T-cell (primary cell): Measurements from ENCODE around the gene RNF217. TPM values are rescaled to one million over a fixed set of nuclear protein-coding genes. Genes with fewer than 3 reads are reported as not detected.

Experiments used
- ATAC-seq, 4 experiments: fragments of 200-7000 bp in 3 of 4; fragments of 150-1000 bp in 1 of 4; cut with Tn5 transposase; replicated peaks in 1 of 4; 1 replicate in 3 of 4; 2 replicates in 1 of 4; pipeline ENCODE4 v1.10.0; 2021; ENCODE audit warnings: moderate library complexity in 3 of 4, mild to moderate bottlenecking in 2 of 4, moderate number of reproducible peaks in 1 of 4
- CTCF ChIA-PET, 2 donors: fragments of 300-600 bp; sonication (Branson Sonifier 250); formaldehyde crosslinking; loops; one replicate each; lab custom pipeline; 2022; ENCODE audit warnings: antibody characterized with exemption in 2 of 2; lab: Charles Lee
- POLR2A ChIA-PET, 2 donors: fragments of 300-600 bp; sonication (Branson Sonifier 250); formaldehyde crosslinking; loops; one replicate each; lab custom pipeline; 2022; ENCODE audit warnings: antibody characterized with exemption in 2 of 2; lab: Charles Lee
- DNase-seq, 35 experiments: peaks; one replicate each; pipeline versions ENCODE4 v3.0.0 to v3.0.0-alpha.2; 2013 to 2023
- H3K27ac ChIP-seq: one replicate; pipeline ENCODE4 v1.5.1; 2013; ENCODE audit warnings: low read length
- H3K27me3 ChIP-seq, 2 experiments: replicated peaks in 1 of 2; 1 replicate in 1 of 2; 2 replicates in 1 of 2; pipeline versions ENCODE4 v1.6.1 to v1.7.0; 2013; ENCODE audit warnings: low read length in 1 of 2, mixed read lengths in 1 of 2; ENCODE audit not compliant: control insufficient read depth in 2 of 2, insufficient read depth in 2 of 2; ENCODE audit errors: extremely low read depth in 1 of 2
- H3K36me3 ChIP-seq, 2 donors: 1 replicate in 1 of 2; 2 replicates in 1 of 2; pipeline versions ENCODE4 v1.6.1 to v1.7.0; 2013; ENCODE audit warnings: low read length in 1 of 2; ENCODE audit not compliant: control insufficient read depth in 2 of 2, insufficient read depth in 1 of 2; ENCODE audit errors: extremely low read depth in 1 of 2
- H3K4me1 ChIP-seq, 2 experiments: 1 replicate in 1 of 2; 2 replicates in 1 of 2; pipeline versions ENCODE4 v1.6.1 to v1.7.0; 2013; ENCODE audit warnings: low read length in 2 of 2, mixed read lengths in 1 of 2; ENCODE audit not compliant: insufficient read depth in 2 of 2, control insufficient read depth in 1 of 2; ENCODE audit errors: extremely low read depth in 1 of 2
- H3K4me3 ChIP-seq, 2 donors: 1 replicate in 1 of 2; 2 replicates in 1 of 2; pipeline versions ENCODE4 v1.5.1 to v1.7.0; 2013; ENCODE audit warnings: mild to moderate bottlenecking in 2 of 2, low read length in 1 of 2, moderate library complexity in 1 of 2; ENCODE audit not compliant: control insufficient read depth in 1 of 2; ENCODE audit errors: extremely low read depth in 1 of 2
- H3K9me3 ChIP-seq: 2 replicates; pipeline ENCODE4 v1.7.0; 2013
- H3K27ac Mint-ChIP-seq, 2 donors: one replicate each; pipeline ENCODE4 v1.8.0; 2020 to 2021; ENCODE audit warnings: mild to moderate bottlenecking in 2 of 2, mixed read lengths in 2 of 2
- H3K27me3 Mint-ChIP-seq, 2 donors: one replicate each; pipeline ENCODE4 v1.8.0; 2021 to 2022; ENCODE audit warnings: mixed read lengths in 2 of 2
- H3K36me3 Mint-ChIP-seq: one replicate; pipeline ENCODE4 v1.8.0; 2021; ENCODE audit warnings: mixed read lengths
- H3K4me1 Mint-ChIP-seq, 3 donors: one replicate each; pipeline ENCODE4 v1.8.0; 2020 to 2022; ENCODE audit warnings: mixed read lengths in 3 of 3, mild to moderate bottlenecking in 1 of 3
- H3K4me3 Mint-ChIP-seq, 3 donors: one replicate each; pipeline ENCODE4 v1.8.0; 2020 to 2022; ENCODE audit warnings: mild to moderate bottlenecking in 3 of 3, mixed read lengths in 3 of 3, moderate library complexity in 3 of 3
- H3K9me3 Mint-ChIP-seq, 3 donors: one replicate each; pipeline ENCODE4 v1.8.0; 2020 to 2022; ENCODE audit warnings: mixed read lengths in 3 of 3
- WGBS: methylation state at CpG from one replicate; pipeline ENCODE4 v1.1.5; 2013; ENCODE audit warnings: missing lambda C conversion rate; ENCODE audit not compliant: insufficient coverage; 5-methylcytosine and 5-hydroxymethylcytosine counted together
- total RNA-seq, 35 experiments: library from RNA in 6 of 35; stranded (reverse) in 6 of 35; fragments of 120-200 nt in 1 of 35; gene quantifications; one replicate each; pipeline versions ENCODE4 v1.2.1 to v1.2.4 and lab custom pipeline; 2013 to 2026

RNF217 gene
- total RNA-seq, 5 donors from 2014 or later (not counting 1 experiment from before 2014, with no cell fraction given) = 0.16 to 0.89 (median 0.59) TPM

- POLR2A ChIA-PET = no interaction called here
- H3K27me3 ChIP-seq = peaks cover 0 to 3% of the 10 kb centered on the region in 2 experiments
- Mint-ChIP-seq H3K4me1 (peaks cover 12 to 24% (median 13%) of the 10 kb centered on the region in 3 donors), H3K36me3 (no peaks in the 10 kb centered on the region), H3K27me3 (peaks cover 4 to 7% of the 10 kb centered on the region in 2 donors), H3K4me3 (no peak overlapping the region), H3K27ac (no peak overlapping the region), H3K9me3 (peaks cover 0 to 3% (median 0%) of the 10 kb centered on the region in 3 donors)
- no CpG with 5 or more reads among the region's 2 CpGs for WGBS
- H3K4me1 ChIP-seq = peaks cover 8 to 17% of the 10 kb centered on the region in 2 experiments
- CTCF ChIA-PET = interaction anchor here in 1 of 2 donors (0.5 kb wide), 1 partner anchor 794 kb away, joined by 3 read pairs; no protein-coding TSS in a partner anchor
- no peak for DNase-seq
- no peak overlapping the region for H3K4me3 ChIP-seq
- H3K27ac ChIP-seq = no peak overlapping the region
- no peaks in the 10 kb centered on the region for H3K9me3 ChIP-seq
- no peaks in the 10 kb centered on the region for H3K36me3 ChIP-seq
- ATAC-seq = no peak
These were observed 140.7 kb downstream of the RNF217 start for GRCh38 chr6:125102891-125103290.

- Mint-ChIP-seq H3K9me3 (peaks cover 9 to 10% (median 10%) of the 10 kb centered on the region in 3 donors), H3K27ac (no peak overlapping the region), H3K27me3 (peaks cover 0 to 3% of the 10 kb centered on the region in 2 donors), H3K36me3 (no peaks in the 10 kb centered on the region), H3K4me3 (no peak overlapping the region), H3K4me1 (peaks cover 8 to 19% (median 9%) of the 10 kb centered on the region in 3 donors)
- ChIA-PET POLR2A (no interaction called here), CTCF (interaction anchor here in 1 of 2 donors (0.9 kb wide), 1 partner anchor 10 kb away, joined by 3 read pairs; no protein-coding TSS in a partner anchor)
- Histone ChIP-seq H3K4me1 (peaks cover 5 to 11% of the 10 kb centered on the region in 2 experiments), H3K27me3 (no peaks in the 10 kb centered on the region), H3K4me3 (no peak overlapping the region), H3K9me3 (peaks cover 3% of the 10 kb centered on the region), H3K36me3 (no peaks in the 10 kb centered on the region), H3K27ac (no peak overlapping the region)
- ATAC-seq (no peak), DNase-seq (no peak)
- WGBS = 72% methylated on average over 2 of the region's 4 CpGs
These were observed 142.2 kb downstream of the RNF217 start for GRCh38 chr6:125104425-125104824.

GRCh38 chr6:125107048-125107447 lies 144.8 kb downstream of the RNF217 start:
- no peaks in the 10 kb centered on the region for H3K27me3 Mint-ChIP-seq
- no peak for ATAC-seq
- peaks cover 6% of the 10 kb centered on the region for H3K36me3 Mint-ChIP-seq
- 100% methylated on average over 1 of the region's 5 CpGs for WGBS
- H3K4me3 Mint-ChIP-seq = no peak overlapping the region
- Histone ChIP-seq H3K4me3 (no peak overlapping the region), H3K4me1 (no peaks in the 10 kb centered on the region), H3K9me3 (peaks cover 6% of the 10 kb centered on the region), H3K36me3 (no peaks in the 10 kb centered on the region), H3K27me3 (no peaks in the 10 kb centered on the region), H3K27ac (no peak overlapping the region)
- no peak for DNase-seq
- CTCF ChIA-PET = interaction anchor here in 1 of 2 donors (0.7 kb wide), 1 partner anchor 249 kb away, joined by 3 read pairs; no protein-coding TSS in a partner anchor
- POLR2A ChIA-PET = no interaction called here
- H3K4me1 Mint-ChIP-seq = peaks cover 0 to 2% (median 0%) of the 10 kb centered on the region in 3 donors
- no peak overlapping the region for H3K27ac Mint-ChIP-seq
- H3K9me3 Mint-ChIP-seq = peaks cover 29 to 35% (median 32%) of the 10 kb centered on the region in 3 donors

DNA sequence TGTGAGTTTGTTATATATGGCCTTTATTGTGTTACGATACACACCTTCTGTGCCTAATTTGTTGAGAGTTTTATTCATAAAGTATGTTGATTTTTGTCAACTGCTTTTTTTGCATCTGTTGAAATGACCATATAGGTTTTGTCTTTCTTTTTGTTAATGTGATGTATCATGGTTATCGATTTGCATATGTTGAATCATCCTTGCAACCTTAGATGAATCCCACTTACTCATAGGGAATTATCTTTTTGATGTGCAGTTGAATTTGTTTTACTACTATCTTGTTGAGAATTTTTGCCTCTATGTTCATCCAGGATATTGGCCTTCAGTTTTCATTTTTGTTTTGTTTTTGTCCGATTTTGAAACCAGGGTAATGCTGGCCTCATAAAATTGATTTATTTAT lies 145.7 kb downstream of the RNF217 start:
- no peak overlapping the region for H3K27ac ChIP-seq
- no peaks in the 10 kb centered on the region for H3K4me1 ChIP-seq
- no peaks in the 10 kb centered on the region for H3K36me3 ChIP-seq
- H3K36me3 Mint-ChIP-seq = peaks cover 10% of the 10 kb centered on the region
- DNase-seq (no peak), ATAC-seq (no peak)
- peaks cover 34 to 40% (median 37%) of the 10 kb centered on the region in 3 donors for H3K9me3 Mint-ChIP-seq
- ChIA-PET CTCF (no interaction called here), POLR2A (interaction anchor here in 1 of 2 donors (0.8 kb wide), 1 partner anchor 190 kb away, joined by 3 read pairs; no protein-coding TSS in a partner anchor)
- no peak overlapping the region for H3K4me3 Mint-ChIP-seq
- no peaks in the 10 kb centered on the region for H3K27me3 Mint-ChIP-seq
- H3K27me3 ChIP-seq = no peaks in the 10 kb centered on the region
- H3K9me3 ChIP-seq = peaks cover 6% of the 10 kb centered on the region
- H3K4me1 Mint-ChIP-seq = no peaks in the 10 kb centered on the region
- no peak overlapping the region for H3K4me3 ChIP-seq
- H3K27ac Mint-ChIP-seq = no peak overlapping the region
- no CpG with 5 or more reads among the region's 3 CpGs for WGBS

DNA sequence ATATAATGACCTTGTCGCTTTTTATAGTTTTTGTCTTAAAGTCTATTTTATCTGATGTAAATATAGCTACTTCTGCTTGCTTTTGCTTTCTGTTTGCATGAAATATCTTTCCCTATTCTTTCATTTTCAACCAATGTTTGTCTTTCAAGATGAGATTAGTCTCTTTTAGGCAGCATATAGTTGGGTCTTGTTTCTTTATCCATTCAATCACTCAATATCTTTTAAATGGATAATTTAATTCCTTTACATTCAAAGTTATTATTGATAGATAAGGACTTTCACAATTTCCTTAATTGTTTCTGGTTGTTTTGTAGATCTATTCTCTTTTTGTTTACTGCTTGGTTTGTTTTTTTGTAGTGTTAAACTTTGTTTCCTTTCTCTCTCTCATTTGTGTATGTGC lies 147.8 kb downstream of the RNF217 start:
- POLR2A ChIA-PET = interaction anchor here in 1 of 2 donors (0.6 kb wide), 2 partner anchors 11 to 941 kb away, joined by 3 to 6 read pairs; no protein-coding TSS in a partner anchor
- CTCF ChIA-PET = no interaction called here
- Histone ChIP-seq H3K4me3 (no peak overlapping the region), H3K4me1 (no peaks in the 10 kb centered on the region), H3K36me3 (no peaks in the 10 kb centered on the region), H3K27ac (no peak overlapping the region), H3K9me3 (peaks cover 6% of the 10 kb centered on the region), H3K27me3 (no peaks in the 10 kb centered on the region)
- Mint-ChIP-seq H3K27ac (no peak overlapping the region), H3K4me1 (no peaks in the 10 kb centered on the region), H3K9me3 (peaks cover 34 to 40% (median 37%) of the 10 kb centered on the region in 3 donors), H3K36me3 (peaks cover 10% of the 10 kb centered on the region), H3K4me3 (no peak overlapping the region), H3K27me3 (no peaks in the 10 kb centered on the region)
- DNase-seq (no peak), ATAC-seq (no peak)
- no CpG with 5 or more reads among the region's 1 CpG for WGBS

DNA sequence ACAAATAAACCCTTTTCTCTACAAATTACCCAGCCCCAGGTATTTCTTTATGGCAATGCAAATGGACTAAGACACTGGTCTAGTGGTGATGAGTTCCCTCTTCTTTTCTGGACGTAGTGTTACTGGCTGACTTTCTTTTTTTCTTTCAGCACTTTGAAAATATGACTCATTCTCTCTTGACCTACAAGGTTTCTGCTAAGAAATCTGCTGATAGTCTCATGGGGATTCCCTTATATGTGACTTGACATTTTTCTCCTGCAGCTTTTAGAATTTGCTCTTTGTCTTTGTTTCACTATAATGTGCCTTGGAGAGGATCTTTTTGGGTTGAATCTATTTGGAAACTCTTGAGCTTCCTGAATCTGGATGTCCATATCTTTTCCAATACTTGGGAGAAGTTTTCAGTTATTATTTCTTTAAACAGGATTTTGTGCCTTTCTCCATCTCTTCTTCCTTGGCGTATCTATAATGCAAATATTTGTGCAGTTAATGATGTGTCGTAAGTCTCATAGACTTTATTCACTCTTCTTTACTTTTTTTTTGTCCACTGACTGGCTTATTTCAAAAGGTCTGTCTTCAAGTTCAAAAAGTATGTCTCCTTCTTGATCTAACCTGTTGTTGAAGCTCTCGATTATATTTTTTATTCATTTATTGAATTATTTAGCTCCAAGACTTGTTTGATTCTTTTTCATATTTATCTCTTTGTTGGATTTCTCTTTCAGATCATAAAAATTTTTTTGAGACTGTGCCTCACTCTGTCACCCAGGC lies 149.2 kb downstream of the RNF217 start:
- no peak overlapping the region for H3K27ac ChIP-seq
- H3K4me3 ChIP-seq = no peak overlapping the region
- Mint-ChIP-seq H3K4me3 (no peak overlapping the region), H3K27ac (no peak overlapping the region), H3K27me3 (no peaks in the 10 kb centered on the region), H3K9me3 (peaks cover 34 to 40% (median 37%) of the 10 kb centered on the region in 3 donors), H3K36me3 (peaks cover 10% of the 10 kb centered on the region), H3K4me1 (no peaks in the 10 kb centered on the region)
- WGBS = no CpG with 5 or more reads among the region's 4 CpGs
- ATAC-seq = no peak
- ChIA-PET CTCF (interaction anchor here in 1 of 2 donors (0.7 kb wide), 1 partner anchor 240 kb away, joined by 3 read pairs; no protein-coding TSS in a partner anchor), POLR2A (no interaction called here)
- peaks cover 6% of the 10 kb centered on the region for H3K9me3 ChIP-seq
- DNase-seq = no peak
- H3K36me3 ChIP-seq = no peaks in the 10 kb centered on the region
- no peaks in the 10 kb centered on the region for H3K4me1 ChIP-seq
- no peaks in the 10 kb centered on the region for H3K27me3 ChIP-seq
